GM21786 (cell line): ENCODE data around the gene CLEC16A.

Experiments used
- ATAC-seq: cut with Tn5 transposase; IDR thresholded peaks from one replicate; pipeline ENCODE4 v1.9.1; 2021; ENCODE audit not compliant: unreplicated experiment

CLEC16A gene

GRCh38 chr16:10944249-10945064 is at the start of gene CLEC16A:
Gene CLEC16A (plus strand): TSS chr16:10944564. CDS start chr16:10944718, 154 bp downstream.
- ATAC-seq = peak; percentile 69

- ATAC-seq = no peak
Observed at GRCh38 chr16:10895053-10895946, 49.1 kb upstream of the CLEC16A start.

GRCh38 chr16:10896165-10896564 is 48.2 kb upstream of the CLEC16A start:
- no peak for ATAC-seq

DNA sequence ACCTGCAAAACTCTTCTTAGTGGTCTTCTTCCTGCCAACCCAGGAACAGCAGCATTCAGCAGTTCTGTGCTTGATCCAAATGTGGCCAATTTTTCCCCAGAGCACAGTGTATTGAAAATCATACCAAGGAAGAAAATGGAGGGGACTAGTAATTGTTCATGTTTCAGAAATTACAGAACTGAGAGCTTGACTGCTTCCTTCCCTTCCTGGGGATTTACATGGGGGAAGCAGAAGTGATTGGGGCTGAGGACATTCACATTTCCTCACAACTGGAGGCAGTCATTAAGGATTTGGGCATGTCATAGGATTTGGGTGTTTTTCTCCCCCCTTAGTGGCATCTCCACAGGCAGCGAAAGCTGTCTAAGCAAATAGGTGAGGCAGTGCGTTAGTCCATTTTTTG is 47.6 kb upstream of the CLEC16A start:
- no peak for ATAC-seq

GRCh38 chr16:10897134-10897533 is 47.2 kb upstream of the CLEC16A start:
- ATAC-seq = peak; percentile 55

GRCh38 chr16:10902999-10903398 is 41.4 kb upstream of the CLEC16A start:
- no peak for ATAC-seq

DNA sequence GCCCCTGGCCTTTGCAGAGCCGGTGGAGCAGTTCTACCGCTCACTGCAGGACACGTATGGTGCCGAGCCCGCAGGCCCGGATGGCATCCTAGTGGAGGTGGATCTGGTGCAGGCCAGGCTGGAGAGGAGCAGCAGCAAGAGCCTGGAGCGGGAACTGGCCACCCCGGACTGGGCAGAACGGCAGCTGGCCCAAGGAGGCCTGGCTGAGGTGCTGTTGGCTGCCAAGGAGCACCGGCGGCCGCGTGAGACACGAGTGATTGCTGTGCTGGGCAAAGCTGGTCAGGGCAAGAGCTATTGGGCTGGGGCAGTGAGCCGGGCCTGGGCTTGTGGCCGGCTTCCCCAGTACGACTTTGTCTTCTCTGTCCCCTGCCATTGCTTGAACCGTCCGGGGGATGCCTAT is 37.9 kb upstream of the CLEC16A start:
- ATAC-seq = no peak

GRCh38 chr16:10906914-10907756 is 37.2 kb upstream of the CLEC16A start:
- ATAC-seq = no peak

DNA sequence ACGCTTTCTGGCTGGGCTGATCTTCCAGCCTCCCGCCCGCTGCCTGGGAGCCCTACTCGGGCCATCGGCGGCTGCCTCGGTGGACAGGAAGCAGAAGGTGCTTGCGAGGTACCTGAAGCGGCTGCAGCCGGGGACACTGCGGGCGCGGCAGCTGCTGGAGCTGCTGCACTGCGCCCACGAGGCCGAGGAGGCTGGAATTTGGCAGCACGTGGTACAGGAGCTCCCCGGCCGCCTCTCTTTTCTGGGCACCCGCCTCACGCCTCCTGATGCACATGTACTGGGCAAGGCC is 36.7 kb upstream of the CLEC16A start:
- no peak for ATAC-seq

GRCh38 chr16:10911267-10911666 is 33.1 kb upstream of the CLEC16A start:
- no peak for ATAC-seq

DNA sequence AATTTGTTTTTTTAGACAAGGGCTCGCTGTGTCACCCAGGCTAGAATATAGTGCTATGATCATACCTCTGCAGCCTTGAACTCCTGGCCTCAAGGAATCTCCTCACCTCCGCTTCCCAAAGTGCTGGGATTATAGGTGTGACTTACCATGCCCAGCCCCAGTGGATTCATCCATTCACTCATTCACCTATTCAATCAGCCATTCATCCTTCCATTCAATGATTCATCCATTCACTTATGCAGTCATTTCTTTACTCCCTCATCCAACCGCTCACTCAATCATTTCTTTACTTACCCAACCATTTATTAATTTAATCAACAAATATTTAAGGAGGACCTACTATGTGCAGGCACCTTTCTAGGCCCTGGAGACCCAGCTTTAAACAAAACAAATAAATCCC is 27.8 kb upstream of the CLEC16A start:
- no peak for ATAC-seq

DNA sequence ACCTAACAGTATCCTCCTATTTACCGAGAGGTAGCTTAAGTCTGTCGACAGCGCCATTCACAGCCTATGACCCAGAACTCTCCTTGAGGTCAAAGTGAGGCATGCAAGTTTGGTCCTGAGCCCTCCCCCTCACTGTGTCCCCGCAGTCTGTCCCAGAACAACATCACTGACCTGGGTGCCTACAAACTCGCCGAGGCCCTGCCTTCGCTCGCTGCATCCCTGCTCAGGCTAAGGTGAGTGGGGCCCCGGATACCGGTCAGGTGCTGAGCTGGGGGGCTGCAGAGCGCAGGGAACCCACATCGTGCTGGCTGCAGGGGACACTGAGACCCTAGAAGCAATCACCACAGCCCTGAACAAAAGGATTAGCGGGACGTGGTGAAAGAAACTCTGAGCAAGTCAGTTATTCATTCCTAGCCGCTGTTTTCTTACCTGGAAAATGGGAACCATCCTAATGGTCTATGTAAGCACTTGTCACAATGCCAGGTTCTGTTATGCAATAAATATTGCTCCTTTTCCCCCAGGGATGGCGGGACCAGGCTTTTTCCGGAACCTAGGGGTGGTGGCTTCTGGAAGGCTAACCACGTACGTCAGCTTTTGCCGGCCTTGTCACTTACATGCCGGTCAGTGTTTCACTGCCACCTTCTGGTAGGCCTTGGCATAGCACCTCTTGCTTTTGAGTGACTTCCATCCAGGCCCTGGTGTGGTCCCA is 25.9 kb upstream of the CLEC16A start:
- no peak for ATAC-seq

- no peak for ATAC-seq
Observed at GRCh38 chr16:10919003-10919351, 25.4 kb upstream of the CLEC16A start.

DNA sequence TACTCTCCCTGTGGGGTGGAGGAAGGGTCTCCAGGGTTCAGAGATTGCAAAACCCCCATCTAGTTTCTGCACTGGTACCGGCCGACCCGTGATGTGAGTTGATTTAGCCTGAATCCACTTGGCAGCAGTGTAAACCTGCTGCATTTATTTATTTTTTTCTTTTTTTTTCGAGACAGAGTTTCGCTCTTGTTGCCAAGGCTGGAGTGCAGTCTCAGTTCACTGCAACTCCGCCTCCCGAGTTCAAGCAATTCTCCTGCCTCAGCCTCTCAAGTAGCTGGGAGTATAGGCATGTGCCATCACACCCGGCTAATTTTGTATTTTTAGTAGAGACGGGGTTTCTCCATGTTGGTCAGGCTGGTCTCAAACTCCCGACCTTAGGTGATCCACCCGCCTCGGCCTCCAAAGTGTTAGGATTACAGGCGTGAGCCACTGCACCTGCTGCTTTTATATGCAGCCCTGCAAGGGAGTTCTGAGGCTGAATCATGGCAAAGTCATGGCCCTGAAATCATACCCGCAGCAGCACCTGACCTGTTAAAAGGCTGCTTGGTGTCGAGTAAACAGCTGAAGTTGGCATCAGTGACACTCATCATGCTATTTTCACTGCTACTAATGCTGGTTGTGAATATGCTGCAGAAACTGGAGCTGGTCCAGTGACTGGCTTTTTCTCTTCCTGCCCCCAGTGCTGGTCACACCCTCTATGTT is 23.5 kb upstream of the CLEC16A start:
- no peak for ATAC-seq

GRCh38 chr16:10921536-10922327 is 22.6 kb upstream of the CLEC16A start:
- ATAC-seq = no peak

- ATAC-seq = no peak
Observed at GRCh38 chr16:10922328-10923145, 21.8 kb upstream of the CLEC16A start.

DNA sequence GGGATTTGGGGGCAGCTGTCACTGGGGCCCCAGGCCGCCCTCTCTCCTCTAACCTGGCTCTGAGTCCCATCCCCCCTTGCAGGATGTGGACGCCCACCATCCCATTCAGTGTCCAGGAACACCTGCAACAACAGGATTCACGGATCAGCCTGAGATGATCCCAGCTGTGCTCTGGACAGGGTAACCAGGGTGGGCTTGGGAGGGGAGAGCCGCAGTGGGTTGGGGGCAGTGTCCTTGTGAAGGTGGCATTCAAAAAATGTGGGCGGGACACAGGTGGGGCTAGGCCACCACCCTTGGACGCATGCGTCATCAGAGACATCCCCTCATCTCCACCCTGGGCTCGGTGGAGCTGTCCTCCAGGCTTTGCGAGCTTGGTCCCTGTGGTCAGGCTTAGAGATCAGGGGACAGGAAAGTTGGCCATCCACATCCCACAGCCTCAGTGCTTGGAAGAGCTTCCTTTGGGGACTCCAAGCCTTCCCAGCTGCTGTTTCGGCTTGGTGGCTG is 21.2 kb upstream of the CLEC16A start:
- ATAC-seq = no peak

DNA sequence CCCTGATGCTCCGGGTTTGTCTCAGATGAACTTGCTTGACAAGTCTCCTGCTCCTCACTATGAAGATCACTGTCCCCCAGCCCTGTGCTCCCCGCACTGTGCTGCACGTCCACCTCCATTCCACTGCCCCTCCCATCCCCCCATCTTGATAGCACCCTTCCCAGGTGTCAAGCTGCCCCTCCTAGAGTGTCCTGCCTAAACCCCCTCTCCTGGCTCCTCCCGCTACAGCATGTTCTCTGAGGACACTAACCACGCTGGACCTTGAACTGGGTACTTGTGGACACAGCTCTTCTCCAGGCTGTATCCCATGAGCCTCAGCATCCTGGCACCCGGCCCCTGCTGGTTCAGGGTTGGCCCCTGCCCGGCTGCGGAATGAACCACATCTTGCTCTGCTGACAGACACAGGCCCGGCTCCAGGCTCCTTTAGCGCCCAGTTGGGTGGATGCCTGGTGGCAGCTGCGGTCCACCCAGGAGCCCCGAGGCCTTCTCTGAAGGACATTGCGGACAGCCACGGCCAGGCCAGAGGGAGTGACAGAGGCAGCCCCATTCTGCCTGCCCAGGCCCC is 20.6 kb upstream of the CLEC16A start:
- ATAC-seq = no peak
